GM03348 (cell line): ENCODE data around the gene SH3PXD2A.
"Not testable (repeated sequence)": the region's sequence is repeated elsewhere in the genome, so short reads cannot be mapped to it uniquely, and the experiment has no call there.

ENCODE experiments used
- DNase-seq: peaks from one replicate; pipeline ENCODE4 v3.0.0; 2012; ENCODE audit warnings: low spot score

The SH3PXD2A gene

GRCh38 chr10:103789771-103790201 is 65.6 kb downstream of the SH3PXD2A start:
- no peak for DNase-seq

- no peak for DNase-seq
These were observed 66.2 kb downstream of the SH3PXD2A start for GRCh38 chr10:103789161-103789560.

DNA sequence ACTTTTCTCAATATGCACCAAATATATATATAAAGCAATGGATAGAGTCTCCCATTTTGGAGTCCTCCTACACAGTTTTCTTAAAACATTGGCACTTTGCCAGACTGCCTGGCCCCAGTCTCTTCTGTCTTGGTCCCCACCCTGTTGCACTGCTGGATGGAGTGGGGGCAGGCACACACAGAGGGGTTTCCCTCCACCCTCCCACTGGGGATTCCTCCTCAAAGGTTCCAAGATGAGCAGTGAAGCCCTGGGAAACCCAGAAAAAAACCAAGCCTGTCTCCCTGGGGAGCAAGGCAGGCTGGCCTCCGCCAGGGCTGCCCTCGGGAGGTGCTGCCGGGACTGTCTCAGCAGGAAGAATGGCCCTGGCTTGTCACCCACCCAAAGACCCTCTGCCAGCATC is 68.0 kb downstream of the SH3PXD2A start:
- no peak for DNase-seq

DNA sequence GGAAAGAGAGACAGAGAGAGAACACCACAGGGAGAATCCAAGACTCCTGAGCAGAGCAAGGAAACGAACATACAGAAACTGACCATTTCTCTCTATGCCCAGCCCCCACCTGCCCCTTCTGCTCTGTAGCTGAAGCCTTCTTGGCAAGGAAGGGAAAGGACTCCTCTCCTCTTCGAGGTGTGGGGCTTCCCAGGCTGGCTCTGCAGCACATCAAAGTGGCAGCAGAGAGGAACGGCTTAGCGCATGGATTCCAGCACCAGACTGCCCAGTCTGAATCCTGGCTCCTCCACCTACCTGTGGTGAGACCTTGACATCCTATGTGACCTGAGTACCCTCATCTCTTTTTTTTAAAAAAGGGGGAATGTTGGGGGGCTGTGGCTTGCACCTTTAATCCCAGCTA is 69.4 kb downstream of the SH3PXD2A start:
- DNase-seq, result no peak

DNA sequence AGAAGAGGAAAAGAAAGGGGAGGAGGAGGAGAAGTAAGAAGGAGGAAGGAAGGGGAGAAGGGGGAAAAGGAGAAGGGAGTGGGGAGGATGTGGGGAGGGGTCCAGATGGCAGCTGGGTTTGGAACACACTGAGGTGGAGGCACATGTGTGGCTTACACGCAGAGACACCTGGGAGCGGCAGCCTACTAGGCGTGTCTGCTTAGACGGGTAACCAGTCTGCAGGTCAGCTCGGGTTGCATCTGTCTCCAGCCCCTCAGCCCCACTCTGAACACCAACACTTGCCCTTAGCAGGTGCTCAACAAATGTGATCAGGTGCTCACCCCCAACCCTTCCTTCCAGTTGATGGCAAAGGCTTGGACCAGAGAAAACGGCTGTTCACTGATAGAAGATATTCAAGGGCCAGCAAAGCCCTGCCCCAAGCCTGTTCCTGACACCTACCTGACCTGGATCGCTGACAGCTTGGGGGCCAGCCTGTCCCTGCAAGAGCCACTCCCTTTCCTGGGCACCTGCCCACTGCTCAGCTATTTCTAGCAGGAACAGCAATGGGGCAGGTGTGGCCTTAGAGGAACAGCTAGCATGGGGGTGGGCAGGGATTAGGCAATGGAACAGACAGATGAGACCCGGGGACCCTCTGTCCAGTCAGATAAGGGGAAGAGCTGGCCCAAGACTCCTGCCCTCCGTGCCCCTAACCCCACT is 70.5 kb downstream of the SH3PXD2A start:
- no peak for DNase-seq

DNA sequence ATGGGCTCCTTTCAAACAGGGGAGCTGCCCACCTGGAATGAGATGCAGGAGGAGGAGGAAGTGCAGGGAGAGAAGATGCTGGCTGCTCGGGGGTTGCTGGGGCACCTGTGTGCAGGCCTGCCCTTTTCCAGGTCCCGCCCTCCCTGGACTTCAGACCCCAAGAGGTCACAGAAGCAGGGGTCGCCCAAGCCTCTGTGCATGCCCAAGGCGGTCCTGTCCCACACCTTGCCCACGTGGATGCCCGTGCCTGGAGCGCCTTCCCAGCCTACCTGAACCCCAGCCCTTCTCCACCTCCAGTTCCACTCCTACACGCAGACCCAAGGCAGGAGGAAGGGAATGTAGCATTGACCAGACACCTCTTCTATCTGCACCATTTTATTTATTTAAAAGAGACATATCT is 71.3 kb downstream of the SH3PXD2A start:
- no peak for DNase-seq

DNA sequence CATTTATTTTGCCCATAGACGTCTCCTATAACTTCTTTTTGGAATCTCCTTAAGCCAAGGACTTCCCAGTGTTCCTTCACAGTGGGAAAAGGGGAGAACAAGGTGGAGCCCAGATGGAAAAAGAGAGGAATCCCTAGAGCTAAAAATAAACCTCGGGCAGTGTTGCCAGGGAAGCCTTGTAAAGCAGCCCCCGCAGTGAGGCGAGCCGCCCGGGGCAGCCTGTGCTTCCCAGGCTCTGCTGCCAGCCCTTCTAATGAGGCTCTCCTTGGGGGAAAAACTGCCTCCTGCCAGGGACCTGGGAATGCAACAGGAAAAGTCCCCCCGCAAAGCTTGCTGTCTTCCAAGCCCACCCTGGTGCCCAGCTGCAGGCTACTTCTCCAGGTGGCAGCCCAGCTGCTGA is 71.7 kb downstream of the SH3PXD2A start:
- no peak for DNase-seq

GRCh38 chr10:103781329-103782061 is 73.9 kb downstream of the SH3PXD2A start:
- peak; percentile 92 for DNase-seq

- DNase-seq, result no peak
These were observed 74.9 kb downstream of the SH3PXD2A start for GRCh38 chr10:103780242-103781149.

GRCh38 chr10:103778358-103779139 is 76.8 kb downstream of the SH3PXD2A start:
- DNase-seq, result no peak

DNA sequence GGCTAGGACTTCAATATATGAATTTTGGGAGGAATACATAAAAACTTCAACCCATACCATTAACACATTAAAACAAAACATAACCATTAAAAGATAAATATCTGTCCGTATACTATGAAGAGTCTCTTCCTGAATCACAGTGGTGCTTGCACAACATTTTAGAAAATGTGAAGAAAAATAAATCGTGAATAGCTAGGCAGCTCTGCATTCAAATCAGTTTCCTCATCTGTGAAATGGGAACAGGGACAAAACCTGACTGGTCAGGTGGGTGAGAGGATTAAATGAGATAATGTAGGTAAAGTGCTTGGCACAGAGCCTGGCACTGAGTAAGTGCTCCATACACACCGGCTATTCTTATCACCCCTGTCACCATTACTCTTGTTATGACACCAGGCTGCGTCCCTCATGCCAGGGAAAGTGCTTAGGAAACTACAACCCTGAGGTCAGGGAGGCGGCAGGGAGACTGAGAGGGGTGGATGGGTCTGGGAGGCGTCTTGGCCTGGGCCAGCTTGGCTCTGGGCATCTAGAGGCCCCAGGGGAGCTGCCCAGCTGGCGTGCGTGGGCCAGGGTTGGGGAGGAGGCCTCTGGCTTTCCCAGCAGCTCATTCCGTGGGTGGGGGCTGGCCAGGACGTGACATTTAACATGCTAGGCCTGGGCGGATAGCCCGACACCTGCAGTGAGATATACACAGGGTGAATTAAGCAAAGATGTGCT is 78.3 kb downstream of the SH3PXD2A start:
- no peak for DNase-seq

DNA sequence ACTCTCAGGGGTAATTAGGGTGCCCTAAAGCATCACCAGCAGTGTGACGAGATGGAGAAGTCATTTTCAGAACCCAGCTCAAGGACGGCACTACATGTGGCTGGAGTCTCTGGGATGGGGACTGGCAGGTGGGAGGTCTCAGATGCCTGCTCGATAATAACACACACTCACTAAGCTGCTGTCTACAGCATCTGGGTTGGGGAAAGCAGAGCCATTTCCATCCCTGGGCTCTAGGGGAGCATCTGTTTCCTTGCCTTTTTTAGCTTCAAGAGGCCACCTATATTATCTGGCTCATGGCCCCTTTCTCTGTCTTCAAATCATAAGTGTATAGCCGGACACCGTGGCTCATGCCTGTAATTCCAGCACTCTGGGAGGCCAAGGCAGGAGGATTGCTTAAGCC is 79.6 kb downstream of the SH3PXD2A start:
- no peak for DNase-seq

- DNase-seq, result not testable (repeated sequence)
These were observed 82.5 kb downstream of the SH3PXD2A start for GRCh38 chr10:103772846-103773245.

DNA sequence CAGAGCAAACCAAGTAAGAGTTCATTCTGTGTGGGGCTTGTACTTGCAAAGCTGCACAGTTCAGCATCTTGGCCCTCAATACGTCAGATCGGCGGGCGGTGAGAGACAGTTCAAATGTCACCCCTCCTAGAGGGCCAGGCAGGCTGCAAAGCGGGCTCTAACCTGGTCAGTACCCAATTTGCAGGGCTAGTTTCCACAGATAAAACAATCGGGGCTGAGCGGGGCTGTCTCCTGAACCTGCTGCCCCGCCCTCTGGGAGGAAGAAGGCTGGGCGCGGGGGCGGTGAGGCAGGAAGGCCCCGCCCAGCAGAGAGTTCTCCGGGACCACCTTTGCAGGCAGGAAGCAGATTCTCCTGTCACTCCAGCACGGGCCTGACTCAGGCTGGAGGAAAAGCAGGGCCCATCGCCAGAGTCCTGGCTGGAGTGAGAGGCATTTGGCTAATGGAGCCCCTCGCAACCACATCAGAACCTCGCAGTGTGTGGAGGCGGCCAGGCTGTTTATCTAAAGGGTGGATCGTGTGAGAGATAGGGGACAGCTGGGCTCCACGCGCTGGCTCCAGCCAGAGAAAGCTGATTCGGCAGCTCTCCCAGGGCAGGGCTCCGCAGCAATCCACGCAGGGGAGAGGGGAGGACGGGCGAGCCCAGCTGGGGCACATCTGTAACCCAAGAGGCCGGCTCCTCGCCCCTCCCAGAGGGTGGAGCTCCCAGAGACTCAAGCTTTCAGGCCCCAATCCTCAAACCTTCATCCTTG is 83.1 kb downstream of the SH3PXD2A start:
- peak; percentile 95 for DNase-seq

DNA sequence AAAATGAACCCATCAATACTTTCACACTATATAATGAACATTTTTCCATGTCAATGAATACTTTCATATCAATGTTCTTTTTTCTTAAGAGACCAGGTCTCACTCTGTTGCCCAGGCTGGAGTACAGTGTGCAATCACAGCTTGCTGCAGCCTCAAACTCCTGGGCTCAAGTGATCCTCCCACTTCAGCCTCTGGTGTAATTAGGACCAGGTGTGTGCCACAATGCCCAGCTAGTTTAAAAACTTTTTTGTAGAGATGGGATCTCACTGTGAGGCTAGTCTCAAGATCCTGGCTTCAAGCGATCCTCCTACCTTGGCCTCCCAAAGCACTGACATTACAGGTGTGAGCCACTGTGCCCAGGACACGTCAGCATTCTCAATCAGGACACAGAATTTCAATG is 85.2 kb downstream of the SH3PXD2A start:
- DNase-seq, result no peak

DNA sequence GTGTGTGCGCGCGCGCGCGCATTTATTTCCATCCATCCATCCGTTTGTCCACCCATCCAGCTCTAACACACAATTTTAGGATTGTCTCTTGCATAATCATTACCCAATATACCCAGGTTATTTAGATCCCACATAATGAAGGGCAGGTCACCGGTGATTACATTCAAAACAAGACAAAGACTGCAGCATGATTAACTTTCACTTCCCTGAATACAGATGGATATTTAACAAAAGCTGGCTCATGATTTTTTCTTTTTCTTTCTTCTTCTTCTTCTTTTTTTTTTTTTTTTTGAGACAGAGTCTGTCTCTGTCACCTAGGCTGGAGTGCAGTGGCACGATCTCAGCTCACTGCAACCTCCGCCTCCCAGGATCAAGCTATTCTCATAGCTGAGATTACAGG is 86.2 kb downstream of the SH3PXD2A start:
- no peak for DNase-seq

GRCh38 chr10:103768345-103768744 is 87.0 kb downstream of the SH3PXD2A start:
- no peak for DNase-seq

DNA sequence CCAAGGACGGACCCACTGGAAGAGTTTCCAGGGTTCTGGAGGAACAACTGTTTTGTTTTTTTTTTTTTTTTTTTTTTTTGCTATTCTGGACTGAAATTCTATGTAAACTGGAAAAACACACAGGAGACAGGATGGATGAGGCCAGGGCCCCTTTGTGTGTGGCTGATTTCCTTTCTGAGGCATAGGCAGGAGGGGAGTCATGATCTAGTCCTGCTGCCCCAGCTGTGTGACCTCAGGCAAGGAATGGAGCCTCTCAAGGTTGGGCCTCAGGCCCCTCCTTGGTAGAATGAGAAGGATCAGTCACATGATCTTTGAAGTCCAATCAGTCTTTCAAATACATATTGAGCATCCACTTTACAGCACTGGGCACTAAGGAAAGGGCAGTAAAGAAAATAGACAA is 87.6 kb downstream of the SH3PXD2A start:
- DNase-seq, result no peak

DNA sequence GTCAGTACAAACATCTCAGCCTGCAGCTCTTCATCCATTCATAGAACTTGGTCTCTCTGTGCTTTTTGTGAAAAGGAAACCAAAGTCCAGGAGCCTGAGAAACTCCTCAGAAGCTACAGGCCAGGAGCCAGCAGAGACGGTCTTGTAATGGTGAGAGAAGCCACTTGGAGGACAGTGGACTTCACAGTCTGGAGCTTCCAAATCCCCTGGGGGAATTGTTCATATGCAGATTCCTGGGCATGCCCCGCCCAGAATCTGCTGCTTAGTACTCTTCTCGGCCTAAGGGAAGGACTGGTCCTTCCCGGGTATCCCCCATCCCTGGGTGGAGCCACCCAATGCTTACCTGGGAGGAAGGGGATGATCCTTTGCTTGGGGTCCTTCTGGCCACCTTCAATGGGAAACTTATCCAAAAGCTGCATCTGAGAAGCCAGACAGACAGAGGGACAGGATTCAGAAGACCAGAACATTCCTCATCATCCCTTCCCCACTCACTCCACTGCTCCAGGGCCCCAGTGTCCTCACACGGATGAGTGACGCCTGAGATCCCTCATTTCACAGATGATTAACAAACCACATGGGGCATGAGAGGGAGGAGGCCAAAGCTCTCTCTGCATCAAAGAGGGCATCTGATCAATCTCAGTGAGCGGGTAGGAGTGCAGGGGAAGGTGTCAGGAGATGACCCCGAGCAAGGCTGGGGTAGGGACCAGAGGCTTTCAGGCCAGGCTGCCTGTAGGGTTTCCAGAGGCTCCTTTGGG is 88.4 kb downstream of the SH3PXD2A start:
- no peak for DNase-seq

GRCh38 chr10:103765981-103766380 is 89.4 kb downstream of the SH3PXD2A start:
- DNase-seq, result no peak
